ENCODE data around the gene COL7A1. TPM values are rescaled to one million over a fixed set of nuclear protein-coding genes. Genes with fewer than 3 reads are reported as not detected.

The COL7A1 gene
- total RNA-seq, 1 experiment from 2014 or later = 22.9 TPM

- Mint-ChIP-seq H3K9me3 (no peaks in the 10 kb centered on the region), H3K27ac (peak overlapping the region in 2 of 3 experiments; percentile 70 to 77; a peak in 3 of 7 replicates), H3K27me3 (ENCODE audit: low read depth) (no peaks in the 10 kb centered on the region), H3K36me3 (ENCODE audit: insufficient read depth in 1 of 3, low read depth in 3 of 3) (peaks cover 18 to 64% (median 43%) of the 10 kb centered on the region in 3 experiments; a peak in 6 of 7 replicates), H3K4me3 (no peak overlapping the region), H3K4me1 (peaks cover 11 to 16% of the 10 kb centered on the region in 2 experiments)
- H4K91ac ChIP-seq (ENCODE audit: insufficient read length, low read depth, low read length) = no peak overlapping the region
- no peak overlapping the region for H2BK15ac ChIP-seq (ENCODE audit: low read depth, low read length)
- TF ChIP-seq CTCF (conservative IDR thresholded peaks at IDR 0.05) = peak; percentile 95
- no peaks in the 10 kb centered on the region for H3K79me1 ChIP-seq (ENCODE audit: insufficient read depth, low read depth, low read length, poor library complexity, severe bottlenecking)
- H3K56ac ChIP-seq (ENCODE audit: insufficient read length, low read depth, low read length) = no peak overlapping the region
- no peak overlapping the region for H2AFZ ChIP-seq (ENCODE audit: low read length)
- H4K5ac ChIP-seq (ENCODE audit: insufficient read length, low read depth, low read length) = no peak overlapping the region
- no peak overlapping the region for H2BK5ac ChIP-seq (ENCODE audit: insufficient read length, low read length)
- no peak overlapping the region for H2AK5ac ChIP-seq (ENCODE audit: insufficient read length, low read length)
- H3K9ac ChIP-seq (ENCODE audit: extremely low read depth, insufficient read length, low read length) = no peak overlapping the region
- WGBS (ENCODE audit: extremely low coverage, insufficient read length, low lambda C conversion rate) = no CpG with 5 or more reads among the region's 10 CpGs
- no peak overlapping the region for H2BK12ac ChIP-seq (ENCODE audit: insufficient read length, low read depth, low read length)
- H3K27ac ChIP-seq (ENCODE audit: insufficient read length, low read depth, low read length) = no peak overlapping the region
- no peaks in the 10 kb centered on the region for H4K20me1 ChIP-seq (ENCODE audit: control insufficient read depth, insufficient read depth, insufficient read length)
- H3K23ac ChIP-seq (ENCODE audit: insufficient read length, low read depth, low read length) = no peak overlapping the region
- H3K4me2 ChIP-seq (ENCODE audit: insufficient read depth, insufficient read length, low read length) = no peak overlapping the region
- no peak overlapping the region for H3K18ac ChIP-seq (ENCODE audit: insufficient read length, low read depth, low read length)
- H3K27me3 ChIP-seq (ENCODE audit: insufficient read depth, low read length) = no peaks in the 10 kb centered on the region
- H3K9me3 ChIP-seq (ENCODE audit: control insufficient read depth, low read depth, low read length) = no peaks in the 10 kb centered on the region
- H3K4me1 ChIP-seq (ENCODE audit: insufficient read depth, low read length) = peaks cover 4% of the 10 kb centered on the region; the same call in 1 of the 2 replicates
- no peaks in the 10 kb centered on the region for H3K23me2 ChIP-seq (ENCODE audit: insufficient read length, low read depth, low read length, poor library complexity, severe bottlenecking)
- no peak overlapping the region for H2BK20ac ChIP-seq (ENCODE audit: low read depth, low read length, poor library complexity, severe bottlenecking)
- H3K4ac ChIP-seq (ENCODE audit: low read depth, low read length) = no peak overlapping the region
- H3K79me2 ChIP-seq (ENCODE audit: insufficient read depth, low read length) = no peaks in the 10 kb centered on the region; the same call in 1 of the 2 replicates
- H2BK120ac ChIP-seq (ENCODE audit: low read depth, low read length, poor library complexity, severe bottlenecking) = no peak overlapping the region
- no peak overlapping the region for H3T11ph ChIP-seq (ENCODE audit: low read length)
- DNase-seq = peak; percentile 87
- no peak overlapping the region for H3K14ac ChIP-seq (ENCODE audit: insufficient read depth, low read length)
- no peak overlapping the region for H4K8ac ChIP-seq (replicated peaks; ENCODE audit: insufficient read length, low read depth, low read length)
These were observed 46.1 kb downstream of the COL7A1 start for GRCh38 chr3:48548729-48549705.

Data from H9 (cell line).